Transverse colon (tissue), 4 donors: ENCODE measurements around the gene SPCS3.

Experiments
- CTCF ChIP-seq, 5 experiments: fragments of 200-600 bp in 3 of 5; fragments of 450-650 bp in 2 of 5; sonication (generic) in 3 of 5; IDR thresholded peaks; 1 replicate in 2 of 5; 2 replicates in 3 of 5; pipeline ENCODE4 v1.5.1; 2016 to 2017; ENCODE audit warnings: antibody characterized with exemption in 5 of 5, inconsistent platforms in 3 of 5, mild to moderate bottlenecking in 2 of 5, moderate library complexity in 1 of 5
- EP300 ChIP-seq: sonication (generic); formaldehyde crosslinking; IDR thresholded peaks from one replicate; pipeline ENCODE4 v1.6.1; 2017; ENCODE audit warnings: antibody characterized with exemption, low read depth
- POLR2A ChIP-seq: fragments of 450-650 bp; IDR thresholded peaks from one replicate; pipeline ENCODE4 v1.6.1; 2016; ENCODE audit warnings: antibody characterized with exemption, mild to moderate bottlenecking, moderate library complexity
- POLR2AphosphoS5 ChIP-seq, 3 donors: sonication (generic); formaldehyde crosslinking; IDR thresholded peaks; one replicate each; pipeline ENCODE4 v1.6.1; 2016; ENCODE audit warnings: antibody characterized with exemption in 3 of 3

DNA sequence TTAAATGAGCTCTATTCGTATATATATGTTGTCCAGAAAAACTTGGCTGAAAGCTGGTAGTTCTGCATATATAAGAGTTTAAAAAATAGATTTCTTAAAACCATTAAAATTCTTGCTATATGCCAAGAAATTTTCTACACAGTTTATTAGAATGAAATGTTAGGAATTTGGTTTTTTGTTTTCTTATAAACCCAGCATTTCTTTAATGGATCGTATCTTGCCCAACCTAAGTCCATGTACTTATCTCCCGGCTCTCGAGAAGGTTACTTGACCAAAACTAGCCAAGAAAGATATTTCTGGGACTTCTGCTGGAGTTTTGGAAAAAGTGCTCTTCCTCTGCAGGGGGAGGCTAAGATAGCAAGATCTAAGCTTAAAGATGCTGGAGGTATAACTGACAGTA, 46.0 kb upstream of the SPCS3 start:
- TF ChIP-seq CTCF (IDR thresholded peaks at IDR 0.05) (no peak), POLR2A (no peak), POLR2AphosphoS5 (IDR thresholded peaks at IDR 0.05) (no peak), EP300 (no peak)
